NAMALWA (cell line): ENCODE measurements around the gene ACTBL2.

Experiments
- DNase-seq: peaks from one replicate; pipeline ENCODE4 v3.0.0-alpha.2; 2015; ENCODE audit warnings: low spot score

The ACTBL2 gene

DNA sequence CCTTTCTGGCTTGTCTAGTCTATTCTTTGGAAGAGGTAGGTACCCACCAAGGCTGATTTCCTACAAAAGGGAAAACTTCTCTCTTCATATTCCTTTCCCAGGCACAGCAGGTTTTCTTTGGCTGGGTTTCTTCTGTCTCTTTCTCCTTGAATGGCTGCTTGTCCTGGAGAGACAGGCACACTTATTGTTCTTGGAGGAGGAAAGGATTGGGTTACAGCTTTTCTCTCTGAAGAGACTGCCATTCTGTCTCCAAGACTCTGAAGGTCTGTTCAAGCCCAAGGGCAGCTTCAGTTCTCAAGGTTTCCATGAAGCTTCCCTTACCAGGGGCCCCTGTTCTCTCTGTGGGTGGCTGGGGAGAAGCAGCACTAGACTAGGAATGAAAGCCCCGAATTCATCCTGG lies 33.9 kb downstream of the ACTBL2 start:
- no peak for DNase-seq

DNA sequence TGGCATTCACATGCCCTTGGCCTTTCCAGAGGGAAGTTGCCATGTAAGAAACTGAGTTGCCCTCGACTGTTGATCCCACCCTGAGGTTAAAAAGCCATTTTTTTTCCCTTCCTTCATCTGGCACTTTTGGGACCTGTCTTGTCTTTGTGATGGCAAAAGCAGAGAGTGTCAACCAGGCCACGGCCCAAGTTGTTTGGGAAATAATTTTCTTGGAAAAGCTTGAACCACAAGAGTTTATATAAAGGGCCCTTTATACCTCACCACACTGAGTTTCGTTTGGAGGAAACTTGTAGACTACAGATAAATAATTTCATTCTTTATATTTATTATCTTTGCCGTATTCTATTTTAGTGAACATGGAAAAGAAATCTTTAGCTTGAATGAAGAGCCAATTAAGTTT lies 34.3 kb downstream of the ACTBL2 start:
- no peak for DNase-seq

DNA sequence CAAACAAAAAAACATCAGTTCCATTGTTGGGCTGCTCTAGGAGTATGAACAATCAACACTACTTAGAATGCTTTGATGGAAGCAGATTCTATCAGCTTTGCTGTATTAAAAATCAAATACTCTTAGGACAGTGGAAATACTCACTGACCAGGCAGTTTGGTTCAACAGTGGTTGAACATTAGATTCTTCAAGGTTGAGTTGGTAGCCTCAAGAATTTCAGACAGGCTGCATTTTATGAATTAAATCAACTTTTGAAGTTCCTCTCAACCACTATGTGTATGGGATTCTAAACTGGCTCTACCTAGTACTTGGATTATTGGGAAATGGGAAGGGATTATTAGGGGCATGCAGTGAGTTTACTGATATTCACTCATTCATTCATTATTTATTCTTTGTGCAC lies 35.0 kb downstream of the ACTBL2 start:
- DNase-seq, result no peak

DNA sequence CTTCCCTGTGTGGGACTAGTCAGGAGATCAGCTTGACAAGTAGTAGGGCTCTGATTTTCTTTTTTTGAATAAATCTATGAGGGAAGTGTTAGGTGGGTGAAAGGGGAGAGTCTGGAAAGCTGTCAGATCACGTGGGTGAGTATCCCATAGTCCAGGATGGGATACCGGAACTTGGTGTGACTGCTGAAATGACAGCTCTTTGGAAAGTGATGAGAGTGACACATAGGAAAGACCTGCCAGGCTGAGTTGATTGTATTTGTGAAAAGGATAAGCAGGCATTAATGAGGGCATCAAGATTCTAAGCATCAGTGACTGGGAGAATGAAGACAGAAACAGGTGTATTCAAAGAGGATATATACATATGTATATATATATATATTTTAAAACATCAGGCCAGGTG lies 35.6 kb downstream of the ACTBL2 start:
- no peak for DNase-seq

DNA sequence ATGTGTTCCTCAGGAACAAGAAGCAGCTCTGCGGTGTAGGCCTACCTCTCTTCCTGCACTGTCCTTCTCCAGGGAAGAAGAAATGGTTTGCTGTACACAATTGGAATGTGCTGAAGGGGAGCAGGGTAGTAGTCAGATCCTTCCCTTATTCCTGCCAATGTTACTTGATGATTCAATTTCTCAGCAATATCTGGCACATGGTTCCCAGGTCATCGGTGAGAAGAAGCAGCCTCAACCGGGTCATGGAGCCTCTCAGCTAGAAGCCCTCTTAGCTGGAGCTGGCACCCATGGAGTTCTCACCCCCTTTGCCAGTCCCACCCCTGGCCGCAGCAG lies 36.9 kb downstream of the ACTBL2 start:
- DNase-seq, result no peak

DNA sequence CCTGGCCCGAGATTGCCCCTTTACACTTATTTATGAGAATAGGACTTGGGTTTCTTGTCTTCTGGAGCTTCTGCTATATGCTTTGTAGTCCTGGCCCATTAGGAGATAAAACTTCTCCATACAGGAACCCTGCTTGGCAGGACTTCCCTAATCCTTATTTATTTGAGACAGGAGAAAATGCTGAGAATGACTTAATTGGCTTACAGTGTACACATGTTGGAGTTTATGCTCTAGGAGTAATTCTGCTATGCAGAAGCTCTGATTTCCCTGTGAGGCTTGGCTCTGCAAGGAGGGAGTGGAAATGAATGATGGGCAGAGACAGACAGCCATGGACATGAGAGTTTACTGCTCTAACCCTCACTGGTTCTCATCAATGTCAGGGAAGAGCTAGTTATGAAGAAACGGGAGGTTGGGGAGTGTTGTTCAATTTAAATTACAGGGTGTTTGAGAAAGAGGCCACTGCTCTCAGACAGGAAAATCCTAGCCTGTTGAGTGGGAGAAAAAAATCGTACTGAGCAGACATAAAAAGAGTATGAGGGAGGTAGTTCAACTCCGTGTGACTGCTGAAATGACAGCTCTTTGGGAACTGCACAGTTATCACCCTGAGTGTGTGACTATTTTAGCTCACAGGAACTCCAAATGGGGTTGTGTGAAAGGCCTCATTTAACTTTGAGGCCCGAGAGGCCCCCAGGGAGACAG lies 37.5 kb downstream of the ACTBL2 start:
- no peak for DNase-seq

DNA sequence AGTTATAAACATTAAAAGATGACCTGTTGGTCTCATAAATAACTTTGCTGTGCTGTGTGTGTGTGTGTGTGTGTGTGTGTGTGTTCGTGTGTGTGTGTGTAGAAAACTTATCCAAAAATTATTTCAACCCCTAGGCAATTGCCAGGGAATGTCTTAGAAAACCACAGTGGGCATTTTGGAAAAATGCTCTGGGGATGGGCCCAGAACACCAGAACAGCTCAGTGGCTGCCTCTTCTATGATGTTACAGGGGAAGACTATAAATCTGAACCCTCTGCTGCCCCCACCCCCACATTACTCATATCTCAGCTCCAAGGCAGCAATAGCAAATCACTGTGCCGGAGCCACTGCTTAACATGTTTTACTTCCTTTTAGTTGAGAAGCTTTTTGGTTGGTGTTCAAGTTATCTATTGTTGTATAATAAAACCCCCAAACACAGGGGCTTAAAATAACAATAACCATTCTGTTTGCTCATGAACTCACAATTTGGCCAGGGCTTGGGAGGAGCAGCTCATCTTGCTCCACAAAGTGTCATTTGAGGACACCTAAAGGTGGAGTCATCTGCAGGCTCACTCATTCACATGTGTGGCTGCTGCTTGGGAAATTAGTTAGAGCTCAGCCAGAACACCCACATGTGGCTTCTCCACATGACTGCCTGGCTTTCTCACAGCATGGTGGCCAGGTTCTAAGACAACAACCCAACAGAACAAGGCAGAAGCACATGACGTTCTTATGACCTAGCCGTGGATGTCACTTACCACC lies 40.4 kb downstream of the ACTBL2 start:
- DNase-seq, result no peak

DNA sequence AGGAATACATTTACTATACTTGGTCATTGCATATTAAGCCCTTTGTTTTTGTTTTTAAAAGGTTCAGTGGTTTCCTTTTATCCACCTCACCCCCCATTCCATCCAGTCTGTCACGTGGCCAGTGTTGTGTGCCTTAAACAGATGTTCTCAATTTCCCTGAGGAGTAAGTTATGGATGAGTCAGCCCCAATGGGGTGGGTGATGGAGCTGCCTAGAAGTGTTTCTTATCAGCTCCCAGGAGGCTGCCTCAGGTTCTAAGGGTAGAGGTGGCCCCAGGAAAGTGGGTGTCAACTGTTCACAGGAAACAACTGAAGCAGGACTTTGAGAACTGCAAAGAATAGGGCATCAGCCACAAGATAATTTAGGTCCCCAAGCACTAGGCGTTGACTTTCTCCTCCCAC lies 41.1 kb downstream of the ACTBL2 start:
- no peak for DNase-seq

DNA sequence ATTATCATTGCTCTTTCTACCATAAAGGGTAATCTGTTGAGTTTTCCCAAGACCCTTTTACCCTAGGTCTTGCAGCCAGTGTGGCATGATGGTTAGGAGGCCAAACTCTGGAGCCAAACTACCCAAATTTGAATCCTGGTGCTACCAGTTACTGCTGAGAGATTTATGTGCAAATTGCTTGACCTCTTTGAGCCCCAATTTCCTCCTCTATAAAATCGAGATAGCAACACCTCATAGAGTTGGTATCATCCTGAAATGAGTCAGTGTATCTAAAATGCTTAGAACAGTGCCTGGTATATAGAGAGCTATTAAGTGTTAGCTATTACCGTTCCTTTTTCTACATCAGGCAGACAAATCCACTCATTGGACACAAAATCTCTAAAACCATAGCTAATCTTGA lies 43.0 kb downstream of the ACTBL2 start:
- DNase-seq, result no peak

DNA sequence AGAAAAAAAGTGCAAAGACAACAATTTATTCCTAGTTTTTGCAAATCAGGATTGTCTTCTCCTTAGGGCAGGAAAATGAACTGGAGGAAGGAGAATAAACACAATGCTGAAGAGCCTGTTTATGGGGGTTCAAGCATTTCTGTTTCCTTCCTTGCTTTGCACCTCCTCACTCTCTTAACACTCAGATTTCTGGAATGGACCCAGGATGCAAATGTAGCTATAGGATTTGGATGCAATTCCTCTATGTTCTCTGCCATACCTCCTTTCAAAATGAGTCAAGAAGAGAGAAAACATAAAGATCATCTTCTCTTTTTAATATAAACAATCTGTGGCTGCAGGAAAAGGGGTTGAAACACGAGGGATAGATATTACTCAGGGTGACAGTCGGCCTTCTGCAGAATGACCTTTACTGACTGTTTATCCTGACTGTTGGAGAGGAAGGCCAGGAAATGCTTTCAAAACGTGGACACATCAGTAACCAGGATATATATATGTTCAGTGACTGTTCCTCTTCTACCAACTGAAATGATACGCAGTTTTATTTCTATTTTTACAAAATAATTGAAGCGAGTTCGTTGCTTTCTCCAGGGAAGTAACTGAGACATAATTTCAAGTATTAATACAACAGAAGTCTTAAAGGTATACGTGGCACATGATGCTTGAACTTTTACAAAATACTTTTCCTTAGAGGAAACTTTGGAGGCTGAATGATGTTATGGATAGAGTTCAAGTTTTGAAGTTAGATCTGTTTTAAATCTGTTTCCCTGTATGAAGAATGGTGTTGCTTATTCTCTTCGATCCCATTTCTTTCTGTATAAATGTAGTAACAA lies 44.4 kb downstream of the ACTBL2 start:
- no peak for DNase-seq

DNA sequence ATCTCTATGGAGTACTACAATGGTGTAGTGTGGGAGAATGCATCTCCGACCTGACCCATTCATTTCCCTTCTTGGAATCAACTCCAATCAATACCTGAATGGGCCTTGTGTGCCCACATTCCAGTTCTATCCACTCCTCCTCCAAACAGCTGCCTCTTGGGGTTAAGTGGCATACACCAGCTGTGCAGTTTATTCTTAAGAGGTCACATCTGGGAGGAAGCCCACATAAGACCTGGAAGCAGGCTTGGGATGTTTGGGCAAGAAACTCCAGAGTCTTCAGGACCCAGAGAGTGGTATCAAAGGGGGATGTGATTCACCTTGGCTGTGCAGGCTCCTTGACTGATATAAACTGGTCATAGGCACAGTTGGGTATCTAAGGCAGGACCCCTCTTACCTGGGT lies 46.0 kb downstream of the ACTBL2 start:
- DNase-seq, result no peak

DNA sequence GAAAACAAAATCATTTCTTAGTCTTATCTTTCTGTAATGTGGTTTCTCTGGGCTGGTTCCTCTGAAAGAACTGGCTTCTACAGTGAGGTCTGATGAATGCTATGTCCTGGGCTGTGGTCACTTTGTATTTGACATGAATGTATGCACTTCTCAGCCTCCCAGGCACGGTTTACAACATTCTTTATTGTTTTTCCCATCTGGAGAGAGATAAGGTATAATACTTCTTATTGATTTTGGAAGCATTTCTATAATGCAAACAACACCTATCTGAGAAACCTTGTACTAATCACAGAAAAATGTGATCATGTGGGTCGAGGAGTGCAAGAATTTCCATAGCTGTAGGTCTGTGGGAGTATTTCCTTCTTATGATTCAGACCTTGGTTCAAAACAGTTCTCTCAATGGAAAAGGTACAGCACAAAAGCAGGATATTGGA lies 46.9 kb downstream of the ACTBL2 start:
- no peak for DNase-seq

DNA sequence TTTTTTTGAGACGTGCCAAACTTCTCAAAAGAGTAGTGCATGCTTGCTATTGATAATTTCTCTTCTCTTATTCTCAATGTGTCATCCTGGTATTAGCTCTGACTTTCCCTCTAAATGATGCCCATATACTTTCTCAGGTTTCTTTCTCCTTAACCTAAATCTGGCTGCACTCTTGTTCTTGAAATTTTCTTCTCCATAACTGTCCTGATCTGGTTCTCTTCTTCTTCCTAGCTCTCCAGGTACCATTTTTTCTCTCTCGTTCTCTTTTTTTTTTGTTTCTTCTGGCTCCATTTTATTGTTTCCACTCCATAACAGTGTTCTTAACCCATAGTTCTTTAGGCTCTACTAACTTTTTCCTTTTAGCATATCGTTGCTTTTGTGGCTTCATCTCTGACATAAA lies 47.9 kb downstream of the ACTBL2 start:
- no peak for DNase-seq

DNA sequence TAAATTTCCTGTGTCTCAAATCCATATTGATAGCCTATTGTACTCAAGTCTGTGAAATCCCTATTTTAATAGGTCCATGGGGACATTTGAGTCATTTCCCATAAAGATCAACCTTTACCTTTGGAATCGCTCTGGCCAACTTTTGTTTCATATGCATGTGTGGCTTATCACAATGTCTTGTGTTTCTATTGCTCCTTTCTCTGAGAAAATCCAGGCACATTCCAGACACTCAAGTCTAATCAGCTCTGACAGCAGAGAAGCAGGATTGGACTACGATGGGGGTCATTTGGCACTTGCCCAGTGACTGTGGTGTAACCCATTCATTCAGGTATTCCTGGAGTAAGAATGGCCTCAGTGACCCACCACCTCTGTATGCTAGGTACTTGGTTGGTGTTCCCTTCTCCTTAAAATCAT lies 48.4 kb downstream of the ACTBL2 start:
- no peak for DNase-seq

DNA sequence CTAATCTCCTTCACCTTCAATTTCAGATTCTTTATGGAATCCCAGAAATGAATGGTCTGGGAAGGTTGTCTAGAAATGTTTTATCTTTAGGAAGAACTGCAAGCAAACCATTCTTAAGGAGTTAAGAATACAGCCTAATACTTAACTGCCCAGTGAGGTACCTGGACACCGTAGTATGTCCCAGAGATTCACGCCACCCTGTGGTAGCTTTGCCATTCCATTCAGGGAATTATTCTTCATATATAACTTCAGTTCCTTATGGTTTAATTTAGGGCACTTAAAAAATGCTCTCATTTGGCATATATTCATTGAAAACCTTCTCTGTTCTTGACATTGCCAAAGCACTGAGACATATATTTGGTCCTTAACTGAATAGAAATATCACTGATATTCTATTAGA lies 49.7 kb downstream of the ACTBL2 start:
- DNase-seq, result no peak

DNA sequence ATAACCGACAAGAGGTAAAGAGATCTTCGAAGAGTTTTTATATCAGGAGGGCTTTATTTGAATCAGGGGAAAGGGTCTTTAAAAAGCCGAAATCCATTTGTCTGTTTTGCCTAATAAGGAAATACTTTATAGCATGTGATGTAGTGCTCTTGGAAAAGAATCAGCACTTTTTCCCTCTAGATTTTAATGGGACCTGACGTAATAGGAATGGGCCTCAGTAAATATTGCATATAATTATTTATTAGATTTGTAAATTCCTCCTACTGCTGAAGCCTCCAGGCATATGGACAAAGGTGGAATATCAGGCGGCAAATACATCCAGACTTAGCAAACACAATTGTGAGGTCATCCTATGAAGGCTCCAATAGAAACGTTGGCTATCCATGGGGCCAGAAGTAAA lies 50.9 kb downstream of the ACTBL2 start:
- DNase-seq, result no peak
